ENCODE data around the gene CACHD1.

CACHD1 gene

GRCh38 chr1:64469977-64470664 is at the start of gene CACHD1:
TSS of gene CACHD1 (plus strand) at chr1:64470129. CDS start at chr1:64470745, 616 bp downstream.
- FAIRE-seq, result no peak

GRCh38 chr1:64421377-64421776 is 48.6 kb upstream of the CACHD1 start:
- no peak for FAIRE-seq

- FAIRE-seq, result no peak
Observed at GRCh38 chr1:64423526-64423925, 46.4 kb upstream of the CACHD1 start.

- no peak for FAIRE-seq
Observed at GRCh38 chr1:64424412-64424811, 45.5 kb upstream of the CACHD1 start.

GRCh38 chr1:64425521-64425920 is 44.4 kb upstream of the CACHD1 start:
- FAIRE-seq, result no peak

- FAIRE-seq, result no peak
Observed at GRCh38 chr1:64426681-64427080, 43.2 kb upstream of the CACHD1 start.

- no peak for FAIRE-seq
Observed at GRCh38 chr1:64427879-64428278, 42.0 kb upstream of the CACHD1 start.

GRCh38 chr1:64433308-64433707 is 36.6 kb upstream of the CACHD1 start:
- no peak for FAIRE-seq

- FAIRE-seq, result no peak
Observed at GRCh38 chr1:64433747-64434146, 36.2 kb upstream of the CACHD1 start.

- FAIRE-seq, result no peak
Observed at GRCh38 chr1:64435000-64435399, 34.9 kb upstream of the CACHD1 start.

- FAIRE-seq, result no peak
Observed at GRCh38 chr1:64437453-64437852, 32.5 kb upstream of the CACHD1 start.

- no peak for FAIRE-seq
Observed at GRCh38 chr1:64440183-64440826, 29.6 kb upstream of the CACHD1 start.

- FAIRE-seq, result no peak
Observed at GRCh38 chr1:64451440-64451839, 18.5 kb upstream of the CACHD1 start.

GRCh38 chr1:64453688-64454087 is 16.2 kb upstream of the CACHD1 start:
- FAIRE-seq, result no peak

- FAIRE-seq, result no peak
Observed at GRCh38 chr1:64458915-64459314, 11.0 kb upstream of the CACHD1 start.

- no peak for FAIRE-seq
Observed at GRCh38 chr1:64459743-64460142, 10.2 kb upstream of the CACHD1 start.

- FAIRE-seq, result peak; percentile 31
Observed at GRCh38 chr1:64466033-64466432, 3.9 kb upstream of the CACHD1 start.

- no peak for FAIRE-seq
Observed at GRCh38 chr1:64469116-64469976, 583 bp upstream of the CACHD1 start.

- no peak for FAIRE-seq
Observed at GRCh38 chr1:64470665-64471217, 812 bp downstream of the CACHD1 start.

- no peak for FAIRE-seq
Observed at GRCh38 chr1:64471218-64472039, 1.5 kb downstream of the CACHD1 start.

- FAIRE-seq, result no peak
Observed at GRCh38 chr1:64472040-64472376, 2.1 kb downstream of the CACHD1 start.

- FAIRE-seq, result no peak
Observed at GRCh38 chr1:64472805-64473204, 2.9 kb downstream of the CACHD1 start.

GRCh38 chr1:64473367-64473766 is 3.4 kb downstream of the CACHD1 start:
- FAIRE-seq, result no peak
